MV-4-11 (cell line): ENCODE data around the gene CAPN7.

Experiments
- DNase-seq: peaks from one replicate; lab custom pipeline; 2025; lab: John Stamatoyannopoulos, UW

Gene CAPN7

GRCh38 chr3:15199493-15200105, 6.4 kb upstream of the CAPN7 start:
- DNase-seq = no peak

GRCh38 chr3:15204005-15204404, 2.0 kb upstream of the CAPN7 start:
- DNase-seq = no peak

GRCh38 chr3:15205482-15205933, 538 bp upstream of the CAPN7 start:
- no peak for DNase-seq

GRCh38 chr3:15206662-15207576, 873 bp downstream of the CAPN7 start:
- no peak for DNase-seq

GRCh38 chr3:15207836-15208504, 1.9 kb downstream of the CAPN7 start:
- DNase-seq = no peak

- no peak for DNase-seq
Measured at GRCh38 chr3:15211937-15212336, 5.9 kb downstream of the CAPN7 start.

- no peak for DNase-seq
Measured at GRCh38 chr3:15214758-15215157, 8.7 kb downstream of the CAPN7 start.

GRCh38 chr3:15215996-15216395, 9.9 kb downstream of the CAPN7 start:
- no peak for DNase-seq

GRCh38 chr3:15216501-15216900, 10.5 kb downstream of the CAPN7 start:
- no peak for DNase-seq

- no peak for DNase-seq
Measured at GRCh38 chr3:15217011-15217671, 11.1 kb downstream of the CAPN7 start.

GRCh38 chr3:15217841-15218267, 11.8 kb downstream of the CAPN7 start:
- no peak for DNase-seq

GRCh38 chr3:15218689-15219088, 12.6 kb downstream of the CAPN7 start:
- DNase-seq = no peak

GRCh38 chr3:15220056-15220455, 14.0 kb downstream of the CAPN7 start:
- DNase-seq = no peak

GRCh38 chr3:15220661-15221060, 14.6 kb downstream of the CAPN7 start:
- no peak for DNase-seq

- no peak for DNase-seq
Measured at GRCh38 chr3:15221574-15222217, 15.7 kb downstream of the CAPN7 start.

- DNase-seq = no peak
Measured at GRCh38 chr3:15223685-15224572, 17.9 kb downstream of the CAPN7 start.

- DNase-seq = no peak
Measured at GRCh38 chr3:15228147-15228546, 22.1 kb downstream of the CAPN7 start.

GRCh38 chr3:15229262-15229661, 23.2 kb downstream of the CAPN7 start:
- DNase-seq = no peak

GRCh38 chr3:15241341-15241740, 35.3 kb downstream of the CAPN7 start:
- DNase-seq = peak; percentile 2

- no peak for DNase-seq
Measured at GRCh38 chr3:15243822-15244482, 37.9 kb downstream of the CAPN7 start.
